Measurements from ENCODE around the gene TAPBPL.
A peak's percentile ranks its signal among the peaks of the same experiment; 100 is the strongest.
"Not testable (repeated sequence)": the region's sequence is repeated elsewhere in the genome, so short reads cannot be mapped to it uniquely, and the experiment has no call there.

The TAPBPL gene

GRCh38 chr12:6464531-6464930 is 12.7 kb downstream of the TAPBPL start:
- no peak for DNase-seq

- DNase-seq, result peak; percentile 60
Measured at GRCh38 chr12:6465467-6466183, 13.8 kb downstream of the TAPBPL start.

GRCh38 chr12:6466184-6466573 is 14.3 kb downstream of the TAPBPL start:
- DNase-seq, result no peak

- DNase-seq, result not testable (repeated sequence)
Measured at GRCh38 chr12:6466751-6467150, 14.9 kb downstream of the TAPBPL start.

GRCh38 chr12:6467571-6468282 is 15.9 kb downstream of the TAPBPL start:
- not testable (repeated sequence) for DNase-seq

GRCh38 chr12:6468283-6468575 is 16.4 kb downstream of the TAPBPL start:
- DNase-seq, result no peak

- DNase-seq, result no peak
Measured at GRCh38 chr12:6469092-6469491, 17.2 kb downstream of the TAPBPL start.

GRCh38 chr12:6469609-6470374 is 17.9 kb downstream of the TAPBPL start:
- DNase-seq, result no peak

GRCh38 chr12:6470375-6471163 is 18.7 kb downstream of the TAPBPL start, which contains the start of gene VAMP1:
TSS of gene VAMP1 (minus strand) at chr12:6470677. CDS start at chr12:6470531, 146 bp downstream.
- peak; percentile 99 for DNase-seq

- DNase-seq, result peak; percentile 51
Measured at GRCh38 chr12:6471989-6472360, 20.1 kb downstream of the TAPBPL start.

- no peak for DNase-seq
Measured at GRCh38 chr12:6472491-6472890, 20.6 kb downstream of the TAPBPL start.

- not testable (repeated sequence) for DNase-seq
Measured at GRCh38 chr12:6475233-6475975, 23.6 kb downstream of the TAPBPL start.

- no peak for DNase-seq
Measured at GRCh38 chr12:6476489-6476888, 24.6 kb downstream of the TAPBPL start.

- not testable (repeated sequence) for DNase-seq
Measured at GRCh38 chr12:6477601-6478377, 25.9 kb downstream of the TAPBPL start.

- no peak for DNase-seq
Measured at GRCh38 chr12:6478416-6478815, 26.6 kb downstream of the TAPBPL start.

- DNase-seq, result no peak
Measured at GRCh38 chr12:6488240-6488639, 36.4 kb downstream of the TAPBPL start.

- DNase-seq, result no peak
Measured at GRCh38 chr12:6489449-6489848, 37.6 kb downstream of the TAPBPL start.

GRCh38 chr12:6490673-6491072 is 38.8 kb downstream of the TAPBPL start:
- DNase-seq, result not testable (repeated sequence)

- DNase-seq, result peak; percentile 97
Measured at GRCh38 chr12:6492838-6493496, 41.1 kb downstream of the TAPBPL start, which contains the start of gene MRPL51. TSS of gene MRPL51 (minus strand) at chr12:6493262. CDS start at chr12:6493136, 126 bp downstream.

GRCh38 chr12:6493497-6494257 is 41.8 kb downstream of the TAPBPL start, which contains the start of gene NCAPD2:
TSS of gene NCAPD2 (plus strand) at chr12:6494102. CDS start at chr12:6495099, 997 bp downstream.
- DNase-seq, result peak; percentile 99

All from activated CD4-positive, alpha-beta T cell treated with anti-CD3 and anti-CD28 coated beads, Interleukin-10, Interleukin-2, amounts not matched to agents 100 ng/mL and 50 ng/mL, durations not matched to agents 16 hours and 8 hours (primary cell).